Neutrophil (primary cell): ENCODE measurements around the gene FLAD1.

Experiments used
- H3K27ac ChIP-seq: fragments of 200-600 bp; sonication (generic); 2 replicates; pipeline ENCODE4 v1.5.1; 2016; ENCODE audit warnings: mild to moderate bottlenecking, moderate library complexity
- H3K27me3 ChIP-seq: fragments of 200-600 bp; sonication (generic); 2 replicates; pipeline ENCODE4 v1.6.0; 2016; ENCODE audit warnings: mild to moderate bottlenecking
- H3K36me3 ChIP-seq: fragments of 200-600 bp; sonication (generic); 2 replicates; pipeline ENCODE4 v1.5.1; 2017
- H3K4me1 ChIP-seq, 2 experiments: fragments of 200-600 bp in 1 of 2; sonication (generic) in 1 of 2; 1 replicate in 1 of 2; 2 replicates in 1 of 2; pipeline versions ENCODE4 v1.5.1 to v1.6.1; 2013 to 2016; ENCODE audit warnings: low read depth in 1 of 2, low read length in 1 of 2, mild to moderate bottlenecking in 1 of 2, moderate library complexity in 1 of 2; ENCODE audit not compliant: control insufficient read depth in 1 of 2, insufficient read depth in 1 of 2
- H3K4me3 ChIP-seq, 2 experiments: fragments of 200-600 bp in 1 of 2; sonication (generic) in 1 of 2; 1 replicate in 1 of 2; 2 replicates in 1 of 2; pipeline ENCODE4 v1.5.1; 2013 to 2016; ENCODE audit warnings: low read depth in 1 of 2, low read length in 1 of 2, mild to moderate bottlenecking in 1 of 2, moderate library complexity in 1 of 2
- H3K9me3 ChIP-seq: fragments of 200-600 bp; sonication (generic); 2 replicates; pipeline ENCODE4 v1.5.1; 2016
- CTCF ChIP-seq: fragments of 200-600 bp; sonication (generic); IDR thresholded peaks from 2 replicates; pipeline ENCODE4 v1.5.1; 2016; ENCODE audit warnings: antibody characterized with exemption

Gene FLAD1

GRCh38 chr1:154954541-154954940 lies 28.6 kb upstream of the FLAD1 start:
- Histone ChIP-seq H3K4me3 (peak overlapping the region; percentile 78 to 83), H3K36me3 (peaks cover 33% of the 10 kb centered on the region), H3K4me1 (peaks cover 43 to 53% of the 10 kb centered on the region in 2 experiments), H3K27me3 (no peaks in the 10 kb centered on the region), H3K9me3 (no peaks in the 10 kb centered on the region), H3K27ac (peak overlapping the region; percentile 95)
- no peak for TF ChIP-seq CTCF

- Histone ChIP-seq H3K9me3 (no peaks in the 10 kb centered on the region), H3K36me3 (peaks cover 28% of the 10 kb centered on the region), H3K27me3 (no peaks in the 10 kb centered on the region), H3K27ac (peak overlapping the region; percentile 95), H3K4me3 (peak overlapping the region; percentile 78 to 83), H3K4me1 (peaks cover 45 to 54% of the 10 kb centered on the region in 2 experiments)
- no peak for TF ChIP-seq CTCF
Observed at GRCh38 chr1:154955039-154955717, 28.0 kb upstream of the FLAD1 start.

- H3K4me1 ChIP-seq = peaks cover 53 to 62% of the 10 kb centered on the region in 2 experiments
- no peaks in the 10 kb centered on the region for H3K9me3 ChIP-seq
- H3K27ac ChIP-seq = peak within 1 kb of the TSS; percentile 95
- TF ChIP-seq CTCF = peak; percentile 14
- H3K36me3 ChIP-seq = peaks cover 21% of the 10 kb centered on the region
- H3K4me3 ChIP-seq = peak within 1 kb of the TSS; percentile 78 to 83
- no peaks in the 10 kb centered on the region for H3K27me3 ChIP-seq
Observed at GRCh38 chr1:154955718-154956543, 27.2 kb upstream of the FLAD1 start, which contains the start of gene PBXIP1. Gene PBXIP1 (minus strand): TSS chr1:154956099. CDS start chr1:154953721, 2,378 bp downstream.

- peaks cover 56 to 67% of the 10 kb centered on the region in 2 experiments for H3K4me1 ChIP-seq
- H3K27me3 ChIP-seq = no peaks in the 10 kb centered on the region
- peaks cover 15% of the 10 kb centered on the region for H3K36me3 ChIP-seq
- H3K4me3 ChIP-seq = peak overlapping the region; percentile 78 to 83
- TF ChIP-seq CTCF = no peak
- H3K9me3 ChIP-seq = no peaks in the 10 kb centered on the region
- H3K27ac ChIP-seq = peak overlapping the region; percentile 95
Observed at GRCh38 chr1:154956544-154956941, 26.6 kb upstream of the FLAD1 start.

GRCh38 chr1:154957091-154957657 lies 26.0 kb upstream of the FLAD1 start:
- Histone ChIP-seq H3K27ac (peak overlapping the region; percentile 95), H3K36me3 (peaks cover 11% of the 10 kb centered on the region), H3K4me1 (peaks cover 52 to 64% of the 10 kb centered on the region in 2 experiments), H3K9me3 (no peaks in the 10 kb centered on the region), H3K4me3 (no peak overlapping the region), H3K27me3 (no peaks in the 10 kb centered on the region)
- TF ChIP-seq CTCF = no peak
